ENCODE results near the gene RFX2.
"Not testable (repeated sequence)": the region's sequence is repeated elsewhere in the genome, so short reads cannot be mapped to it uniquely, and the experiment has no call there.

RFX2 gene

DNA sequence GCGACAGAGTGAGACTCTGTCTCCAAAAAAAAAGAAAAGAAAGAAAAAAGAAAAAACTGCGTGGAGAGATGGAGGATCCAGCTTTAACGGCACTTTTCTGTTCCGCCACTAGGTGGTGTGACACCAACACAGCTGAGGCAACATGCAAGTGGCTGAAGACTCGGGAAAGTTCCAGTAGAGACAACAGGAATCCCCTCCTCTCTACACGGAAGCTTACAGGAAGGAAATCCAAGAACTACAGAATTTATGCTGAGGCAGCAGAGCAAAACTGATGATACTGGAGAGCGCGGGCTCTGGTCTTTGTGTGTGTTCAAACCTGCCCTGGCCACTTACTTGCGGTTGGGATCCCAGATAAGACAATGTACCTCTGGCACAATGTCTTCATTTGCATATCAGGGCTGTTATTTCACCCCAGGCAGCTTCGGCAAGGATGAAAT lies 142.3 kb downstream of the RFX2 start:
- no peak for DNase-seq

- no peak for DNase-seq
Observed at GRCh38 chr19:5967571-5967970, 142.7 kb downstream of the RFX2 start.

DNA sequence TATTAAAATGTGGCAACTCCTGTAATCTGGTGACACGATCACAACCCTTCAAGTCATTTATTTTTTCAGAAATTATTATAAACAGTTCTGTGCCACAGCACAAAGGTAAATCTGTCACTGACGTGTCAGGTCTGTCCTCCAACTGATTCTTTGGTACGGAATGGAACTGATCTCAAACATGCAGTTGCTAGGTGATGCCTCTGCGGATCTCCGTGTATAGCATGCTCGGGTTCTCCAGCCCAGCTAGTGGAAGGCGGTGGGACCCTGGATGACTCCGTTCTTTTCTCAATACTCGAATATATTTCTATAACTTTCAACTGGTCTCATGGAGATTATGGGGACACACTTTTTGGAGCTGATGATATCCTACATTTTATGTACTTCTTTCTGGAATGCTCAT lies 143.4 kb downstream of the RFX2 start:
- DNase-seq, result no peak

DNA sequence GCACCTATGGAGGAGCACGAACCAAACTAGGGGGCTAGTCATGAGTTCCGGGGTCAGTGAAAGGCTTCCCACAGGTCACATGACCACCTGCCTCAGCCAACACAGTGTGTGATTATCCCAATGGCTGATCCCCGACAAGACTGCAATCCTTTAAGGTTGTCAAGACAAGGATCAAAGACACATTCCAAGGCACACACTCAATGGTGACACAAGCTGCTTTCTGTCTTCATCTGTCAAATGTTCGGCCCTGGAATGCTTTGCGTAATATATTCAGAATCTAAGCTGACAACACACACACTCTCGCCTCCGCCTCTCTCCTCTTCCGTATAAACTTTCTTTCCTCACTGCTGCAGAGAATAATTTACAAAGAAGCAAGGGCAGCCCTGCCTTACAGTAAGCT lies 144.1 kb downstream of the RFX2 start:
- DNase-seq, result no peak

DNA sequence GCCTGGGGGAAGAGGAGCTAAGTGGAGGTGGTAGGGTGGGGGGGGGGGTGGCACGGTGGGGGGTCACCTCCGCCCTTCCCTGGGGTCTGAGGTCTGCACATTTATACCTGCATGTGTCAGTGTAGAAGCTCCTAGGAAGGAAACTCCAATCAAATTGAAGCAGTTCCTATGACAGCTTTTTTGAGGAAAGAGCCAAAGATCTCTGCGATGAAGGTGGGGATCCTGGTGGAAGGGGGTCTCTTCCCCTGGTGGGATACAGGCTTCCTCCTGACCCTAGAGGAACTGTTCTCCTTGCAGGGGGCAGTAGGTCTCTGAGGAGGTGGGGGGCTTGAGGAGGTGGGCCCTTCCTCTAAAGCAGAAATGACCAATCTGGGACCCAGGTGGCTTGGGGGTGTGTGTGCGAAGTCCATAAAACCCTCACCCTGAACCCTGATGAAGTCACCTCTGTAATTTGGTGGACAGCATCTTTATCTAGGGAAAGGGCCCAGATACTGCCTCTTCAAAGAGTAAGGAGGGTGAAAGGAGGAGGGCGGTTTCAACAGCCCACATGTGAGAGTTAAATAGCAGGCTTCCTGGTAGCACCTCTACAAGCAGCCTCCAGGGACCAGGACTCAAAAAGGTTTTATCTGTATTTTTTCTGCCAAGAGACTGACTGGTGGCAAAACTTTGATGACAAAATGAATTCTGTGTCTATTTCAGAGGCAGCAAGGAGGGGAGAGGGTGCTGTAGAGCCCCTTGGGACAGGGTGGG lies 145.3 kb downstream of the RFX2 start:
- no peak for DNase-seq

GRCh38 chr19:5963855-5964254 lies 146.4 kb downstream of the RFX2 start:
- DNase-seq, result no peak

GRCh38 chr19:5963259-5963658 lies 147.0 kb downstream of the RFX2 start:
- DNase-seq, result not testable (repeated sequence)

DNA sequence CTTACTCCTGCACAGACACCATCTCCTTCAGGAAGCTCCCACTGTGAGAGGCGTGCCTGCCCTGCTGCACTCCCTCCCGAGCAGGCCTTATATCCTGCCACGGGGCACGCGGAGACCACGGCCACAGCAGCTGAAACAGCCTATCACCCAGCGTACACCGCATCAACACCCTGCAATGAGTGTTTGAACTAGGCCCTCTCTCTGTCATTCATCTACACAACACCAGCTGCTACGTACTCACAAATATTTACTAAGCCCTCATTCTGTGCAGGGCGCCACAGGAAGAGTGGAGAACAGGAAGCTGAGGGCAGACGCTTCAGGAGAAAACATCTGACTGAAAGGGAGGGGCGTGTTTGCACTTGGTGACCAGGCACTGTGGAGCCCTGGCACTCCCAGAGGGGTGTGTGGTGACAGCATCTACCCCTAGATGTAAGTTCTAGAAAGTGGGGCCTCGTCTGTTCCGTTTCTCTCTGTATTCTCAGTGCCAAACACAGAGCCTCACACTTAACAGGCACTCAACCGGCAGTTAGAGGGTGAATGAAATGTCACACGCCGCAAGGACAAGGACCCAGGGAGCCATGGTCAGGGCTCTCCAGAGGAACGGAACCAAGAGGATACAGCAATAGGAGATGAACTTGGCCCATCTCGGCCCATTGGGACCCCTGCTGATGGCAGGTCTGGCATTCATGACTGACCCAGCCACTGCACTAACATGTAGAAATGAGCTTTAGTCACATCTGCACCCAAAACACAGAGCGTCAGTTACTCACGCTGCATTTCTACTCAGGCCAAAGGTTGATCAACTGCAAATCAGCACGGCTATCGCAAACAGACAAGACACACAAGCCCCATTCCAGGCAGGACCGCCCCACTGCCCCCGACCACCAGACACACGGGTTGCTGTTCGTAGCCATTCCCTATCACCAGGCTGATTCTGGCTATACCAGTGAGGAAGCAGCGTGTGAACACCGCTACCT lies 148.0 kb downstream of the RFX2 start:
- DNase-seq, result peak; percentile 80

GRCh38 chr19:5961641-5961968 lies 148.7 kb downstream of the RFX2 start:
- DNase-seq, result not testable (repeated sequence)

DNA sequence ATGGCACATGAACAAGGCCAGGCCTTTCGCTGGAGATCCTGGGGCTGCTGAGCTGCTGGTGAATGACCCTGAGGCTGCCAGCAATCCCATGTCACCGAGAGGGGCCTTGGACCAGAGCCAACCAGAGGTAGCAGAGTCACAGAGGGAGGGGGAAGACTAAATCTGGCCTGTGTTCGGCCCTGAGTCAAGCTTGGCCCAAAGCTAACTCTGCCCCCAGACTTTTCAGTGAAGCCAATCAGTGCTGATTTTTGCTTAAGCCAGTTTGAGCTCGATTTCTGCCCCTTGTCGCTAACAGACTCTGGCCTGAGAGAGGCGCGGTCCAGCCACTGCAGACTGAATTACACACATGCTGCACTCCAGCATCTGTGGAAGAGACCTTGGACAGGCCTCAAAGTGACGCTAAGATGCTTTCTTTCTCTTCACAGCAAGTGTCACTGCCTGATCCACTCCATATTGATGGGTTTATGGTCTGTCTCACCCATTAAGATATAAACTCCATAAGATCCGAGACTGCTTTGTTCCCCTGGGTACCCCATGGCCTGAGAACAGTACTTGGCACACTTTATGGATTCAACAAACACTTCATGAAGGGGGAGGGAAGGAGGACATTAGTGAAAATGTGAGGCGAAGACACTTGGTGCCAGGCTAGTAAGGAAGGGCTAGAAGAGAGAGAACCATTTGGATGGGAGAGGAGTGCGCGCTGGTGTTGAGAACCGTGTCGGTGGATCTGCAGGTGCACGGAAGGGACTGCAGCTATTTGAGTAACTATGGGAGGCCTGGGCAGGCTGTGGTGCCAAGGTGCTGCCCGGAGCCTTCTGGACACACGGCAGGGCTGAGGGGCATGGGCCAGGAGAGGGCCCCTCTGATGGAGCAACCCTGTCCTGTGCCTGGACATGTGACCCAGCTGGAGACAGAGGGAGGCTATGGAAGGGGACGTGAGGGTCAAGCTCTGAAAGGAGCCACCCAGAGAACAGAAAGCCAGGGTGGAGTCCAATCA lies 150.0 kb downstream of the RFX2 start:
- DNase-seq, result no peak

DNA sequence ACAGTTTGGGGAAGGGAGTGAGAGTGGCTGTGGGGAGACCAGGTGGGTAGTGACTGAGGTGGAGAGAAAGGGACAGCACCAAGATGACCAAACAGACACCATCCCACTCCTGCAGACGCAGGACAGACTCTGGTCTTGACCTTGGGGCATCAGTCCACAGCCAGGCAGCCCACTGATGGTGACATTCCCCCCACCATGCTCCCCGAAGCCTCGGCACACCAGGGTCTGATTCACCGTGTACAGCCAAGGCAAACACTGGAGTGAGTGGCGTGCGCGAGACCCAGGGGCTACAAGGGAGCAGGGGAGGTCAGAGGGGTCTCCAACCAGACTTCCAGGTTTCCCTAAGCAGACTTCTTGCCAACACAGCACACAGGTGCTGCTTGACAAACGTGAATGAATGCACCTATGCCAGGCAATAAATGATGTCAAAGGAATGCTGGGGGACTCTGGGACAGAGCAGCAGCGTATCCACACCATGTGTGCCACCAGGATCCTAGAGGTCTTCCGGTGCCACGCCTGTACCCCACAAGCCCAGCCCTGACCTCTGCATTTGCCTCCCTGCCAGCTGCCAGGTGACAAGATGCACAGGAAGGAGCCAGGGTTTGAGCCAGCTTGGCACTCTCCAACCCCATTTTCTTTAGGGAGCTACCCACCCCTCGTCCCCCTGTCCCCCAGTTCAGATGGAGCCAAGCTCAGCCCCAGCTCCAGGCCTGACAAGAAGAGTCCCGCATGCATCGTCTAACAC lies 150.9 kb downstream of the RFX2 start:
- no peak for DNase-seq

- no peak for DNase-seq
Observed at GRCh38 chr19:5958851-5959122, 151.5 kb downstream of the RFX2 start.

- DNase-seq, result no peak
Observed at GRCh38 chr19:5958074-5958850, 152.0 kb downstream of the RFX2 start.

- no peak for DNase-seq
Observed at GRCh38 chr19:5957170-5957569, 153.1 kb downstream of the RFX2 start.

DNA sequence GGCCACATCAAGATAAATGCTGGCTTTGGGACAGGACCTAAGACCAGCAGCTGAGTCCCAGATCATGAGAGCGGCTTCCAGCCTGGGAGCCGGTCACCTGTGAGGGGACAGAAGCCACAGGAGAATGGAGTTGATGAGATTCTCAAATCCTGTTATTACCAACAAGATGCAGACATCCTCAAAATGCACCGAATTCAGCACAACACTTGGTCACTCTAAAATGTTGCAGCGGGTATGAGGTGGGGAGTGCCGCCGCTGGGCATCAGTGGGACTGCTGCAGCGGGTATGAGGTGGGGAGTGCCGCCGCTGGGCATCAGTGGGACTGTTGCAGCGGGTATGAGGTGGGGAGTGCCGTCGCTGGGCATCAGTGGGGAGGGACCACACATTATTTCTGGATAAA lies 153.6 kb downstream of the RFX2 start:
- no peak for DNase-seq

- DNase-seq, result no peak
Observed at GRCh38 chr19:5956323-5956722, 154.0 kb downstream of the RFX2 start.

DNA sequence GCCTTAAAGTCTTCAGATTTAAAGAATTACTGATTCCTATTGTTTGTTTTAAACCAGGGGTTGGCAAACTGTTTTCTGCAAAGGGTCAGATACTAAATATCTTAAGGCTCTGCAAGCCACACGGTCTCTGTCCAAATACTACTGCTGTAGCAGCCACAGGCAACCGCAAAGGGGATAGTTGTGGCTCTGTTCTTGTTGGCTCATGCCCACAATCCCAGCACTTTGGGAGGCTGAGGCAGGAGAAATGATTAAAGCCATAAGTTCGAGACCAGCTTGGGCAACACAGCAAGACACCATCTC lies 154.7 kb downstream of the RFX2 start:
- no peak for DNase-seq

DNA sequence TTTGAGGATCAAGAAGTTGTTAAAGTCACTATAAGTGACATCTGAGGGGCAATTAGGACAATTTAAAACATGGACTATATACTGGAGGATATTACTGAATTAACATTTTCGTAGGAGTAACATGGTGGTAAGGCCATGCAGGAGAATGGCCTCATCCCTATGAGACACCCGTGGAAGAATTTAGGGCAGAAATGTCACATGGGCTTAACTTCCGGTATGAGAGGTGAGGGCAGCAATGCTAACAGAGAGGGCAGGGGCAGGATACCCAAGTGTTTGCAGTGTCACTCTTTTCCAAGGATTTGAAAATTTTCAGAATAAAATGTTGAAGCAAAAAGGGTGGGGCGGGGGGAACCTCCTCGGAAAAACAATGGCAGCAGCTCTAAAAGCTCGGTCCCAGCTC lies 156.0 kb downstream of the RFX2 start:
- no peak for DNase-seq

DNA sequence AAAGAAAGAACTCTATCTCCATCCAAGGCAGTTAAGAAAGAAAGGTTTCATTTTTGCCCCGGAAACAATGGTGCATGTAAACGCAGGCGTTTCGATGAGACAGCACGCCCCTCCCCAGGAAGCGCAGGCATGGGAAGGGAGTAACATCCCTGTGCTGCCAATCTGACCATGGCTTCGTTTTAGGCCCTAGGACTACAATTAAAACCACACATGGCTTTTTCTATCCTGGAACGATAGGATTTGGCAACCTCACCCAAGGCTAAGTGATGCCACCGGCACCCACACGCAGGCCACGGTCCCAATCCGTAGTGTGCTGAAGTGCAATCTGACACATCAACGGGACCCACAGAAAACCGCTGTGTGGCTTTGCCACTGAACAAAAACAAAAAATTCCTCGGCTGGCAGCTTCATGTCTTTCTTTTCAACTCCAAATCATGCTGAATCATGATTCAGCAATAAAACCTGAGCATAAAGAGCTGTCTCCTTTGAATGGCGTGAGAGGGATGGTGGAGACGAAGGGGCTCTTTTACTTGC lies 156.6 kb downstream of the RFX2 start:
- no peak for DNase-seq

DNA sequence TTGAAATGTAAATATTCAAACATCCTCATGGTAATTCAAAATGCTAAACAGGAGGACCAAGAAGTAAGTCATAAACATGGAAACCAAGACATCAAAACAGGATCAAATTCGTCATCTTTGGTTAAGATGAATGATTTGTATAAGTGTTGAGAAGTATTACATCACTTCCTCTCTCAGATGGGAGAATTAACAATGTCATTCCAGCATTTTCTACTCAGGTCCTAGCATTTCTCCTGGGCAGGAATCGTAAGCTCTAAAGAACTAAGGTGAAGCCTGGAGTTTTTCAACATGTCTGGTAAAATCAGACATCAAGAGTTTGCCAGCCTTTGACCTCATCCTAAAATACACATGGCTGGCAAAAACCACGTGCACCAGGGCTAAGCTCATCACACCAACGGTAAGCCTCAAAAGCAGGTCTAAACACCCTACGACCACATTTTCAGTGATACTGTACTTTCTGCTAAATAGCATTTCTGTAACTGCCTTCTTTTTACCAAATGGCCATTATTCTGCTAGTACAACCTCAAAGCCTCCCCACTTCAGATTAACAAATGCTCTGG lies 157.2 kb downstream of the RFX2 start:
- no peak for DNase-seq

Data from NCI-H1436 (cell line).